22Rv1 (cell line): ENCODE data around the gene KIRREL3.

ENCODE experiments used
- ZFX ChIP-seq: fragments of 450-650 bp; IDR thresholded peaks from 2 replicates; pipeline ENCODE4 v1.6.1; 2017; ENCODE audit warnings: antibody characterized with exemption, borderline replicate concordance
- TF ChIP-seq, protein P1 (sequence below): fragments of 450-650 bp; IDR thresholded peaks from 2 replicates; pipeline ENCODE4 v1.5.1; 2017; ENCODE audit warnings: mild to moderate bottlenecking

GRCh38 chr11:126404367-126404766, 596.2 kb downstream of the KIRREL3 start:
- TF ChIP-seq, protein P1, sequence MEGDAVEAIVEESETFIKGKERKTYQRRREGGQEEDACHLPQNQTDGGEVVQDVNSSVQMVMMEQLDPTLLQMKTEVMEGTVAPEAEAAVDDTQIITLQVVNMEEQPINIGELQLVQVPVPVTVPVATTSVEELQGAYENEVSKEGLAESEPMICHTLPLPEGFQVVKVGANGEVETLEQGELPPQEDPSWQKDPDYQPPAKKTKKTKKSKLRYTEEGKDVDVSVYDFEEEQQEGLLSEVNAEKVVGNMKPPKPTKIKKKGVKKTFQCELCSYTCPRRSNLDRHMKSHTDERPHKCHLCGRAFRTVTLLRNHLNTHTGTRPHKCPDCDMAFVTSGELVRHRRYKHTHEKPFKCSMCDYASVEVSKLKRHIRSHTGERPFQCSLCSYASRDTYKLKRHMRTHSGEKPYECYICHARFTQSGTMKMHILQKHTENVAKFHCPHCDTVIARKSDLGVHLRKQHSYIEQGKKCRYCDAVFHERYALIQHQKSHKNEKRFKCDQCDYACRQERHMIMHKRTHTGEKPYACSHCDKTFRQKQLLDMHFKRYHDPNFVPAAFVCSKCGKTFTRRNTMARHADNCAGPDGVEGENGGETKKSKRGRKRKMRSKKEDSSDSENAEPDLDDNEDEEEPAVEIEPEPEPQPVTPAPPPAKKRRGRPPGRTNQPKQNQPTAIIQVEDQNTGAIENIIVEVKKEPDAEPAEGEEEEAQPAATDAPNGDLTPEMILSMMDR = no peak
- no peak for TF ChIP-seq ZFX
